HT-29 (cell line): Measurements from ENCODE around the gene BCL7A. TPM values are rescaled to one million over a fixed set of nuclear protein-coding genes. Genes with fewer than 3 reads are reported as not detected.
"Not testable (repeated sequence)": the region's sequence is repeated elsewhere in the genome, so short reads cannot be mapped to it uniquely, and the experiment has no call there.

Source experiments
- DNase-seq: peaks from one replicate; pipeline ENCODE4 v3.0.0-alpha.2; 2015; ENCODE audit warnings: low spot score
- total RNA-seq: library from RNA; depleted of rRNA; stranded (reverse); fragments of >200 nt; shearing (Covaris generic); gene quantifications from 2 replicates; pipeline ENCODE4 v1.2.3, GENCODE V29; 2014

The BCL7A gene
- total RNA-seq, 1 experiment from 2014 or later = 11.0 TPM

DNA sequence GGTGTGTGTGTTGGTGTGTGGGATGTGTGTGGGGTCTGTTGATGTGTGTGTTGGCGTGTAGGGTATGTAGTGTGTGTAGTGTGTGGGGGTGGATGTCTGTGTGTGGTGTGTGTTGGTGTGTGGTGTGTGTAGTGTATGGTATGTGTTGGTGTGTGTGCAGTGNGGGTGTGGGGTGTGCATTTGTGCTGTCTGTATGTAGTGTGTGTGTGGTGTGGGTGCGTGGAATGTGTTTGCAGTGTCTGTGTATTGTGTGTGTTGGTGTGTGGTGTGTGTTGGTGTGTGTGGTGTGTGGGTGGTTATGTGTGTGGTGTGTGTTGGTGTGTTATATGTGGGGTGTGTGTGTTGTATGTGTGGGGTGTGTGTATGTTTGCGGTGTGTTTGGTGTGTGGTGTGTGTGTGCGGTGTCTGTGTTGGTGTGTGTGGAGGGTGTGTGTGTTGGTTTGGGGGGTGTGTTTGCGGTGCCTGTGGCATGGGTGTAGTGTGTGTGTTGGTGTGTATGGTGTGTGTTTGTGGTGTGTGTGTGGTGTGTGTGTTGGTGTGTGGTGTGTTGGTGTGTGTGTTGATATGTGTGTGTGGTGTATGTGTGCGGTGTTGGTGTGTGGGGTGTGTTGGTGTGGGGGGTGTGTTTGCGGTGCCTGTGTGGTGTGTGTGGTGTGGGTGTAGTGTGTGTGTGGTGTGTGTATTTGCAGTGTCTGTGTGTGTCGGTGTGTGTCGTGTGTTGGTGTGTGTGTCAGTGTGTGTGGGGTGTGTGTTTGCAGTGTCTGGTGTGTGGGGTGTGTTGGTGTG is 71.6 kb downstream of the BCL7A start:
- no peak for DNase-seq

GRCh38 chr12:122094137-122094734 is 72.6 kb downstream of the BCL7A start:
- no peak for DNase-seq

DNA sequence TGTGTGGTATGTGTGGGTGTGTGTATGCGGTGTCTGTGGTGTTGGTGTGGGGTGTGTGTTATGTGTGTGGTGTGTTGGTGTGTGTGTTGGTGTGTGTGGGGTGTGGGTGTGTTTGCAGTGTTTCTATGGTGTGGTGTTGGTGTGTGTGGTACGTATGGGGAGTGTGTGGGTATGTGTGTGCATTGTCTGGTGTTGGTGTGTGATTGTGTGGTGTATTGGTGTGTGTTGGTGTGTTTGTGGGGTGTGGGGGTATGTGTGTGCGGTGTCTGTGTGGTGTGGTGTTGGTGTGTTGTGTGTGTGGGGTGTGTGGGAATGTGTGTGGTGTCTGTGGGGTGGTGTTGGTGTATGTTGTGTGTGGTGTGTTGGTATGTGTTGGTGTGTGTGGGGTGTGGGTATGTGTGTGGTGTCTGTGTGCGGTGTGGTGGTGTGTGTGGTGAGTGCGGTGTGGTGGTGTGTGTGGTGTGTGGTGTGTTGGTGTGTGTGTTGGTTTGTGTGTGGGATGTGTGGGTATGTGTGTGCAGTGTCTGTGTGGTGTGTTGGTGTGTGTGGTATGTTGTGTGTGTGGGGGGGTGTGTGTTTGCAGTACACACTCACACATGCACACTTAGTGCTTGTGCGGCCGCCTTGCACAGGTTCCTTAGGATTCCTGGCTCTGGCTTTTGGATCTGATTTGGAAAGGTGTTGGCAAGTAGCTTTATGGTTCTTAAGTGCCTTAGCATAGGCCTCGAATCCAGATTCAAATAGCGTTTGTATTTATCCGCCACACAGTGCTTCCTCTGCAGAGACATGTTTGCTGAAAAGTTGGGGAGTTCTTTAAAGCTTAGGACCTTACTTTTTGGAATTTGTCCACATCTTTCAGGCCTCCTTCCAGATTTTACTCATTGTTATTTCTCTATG is 73.3 kb downstream of the BCL7A start:
- no peak for DNase-seq

GRCh38 chr12:122096014-122096413 is 74.3 kb downstream of the BCL7A start:
- no peak for DNase-seq

- no peak for DNase-seq
Observed at GRCh38 chr12:122096591-122097149, 75.0 kb downstream of the BCL7A start.

DNA sequence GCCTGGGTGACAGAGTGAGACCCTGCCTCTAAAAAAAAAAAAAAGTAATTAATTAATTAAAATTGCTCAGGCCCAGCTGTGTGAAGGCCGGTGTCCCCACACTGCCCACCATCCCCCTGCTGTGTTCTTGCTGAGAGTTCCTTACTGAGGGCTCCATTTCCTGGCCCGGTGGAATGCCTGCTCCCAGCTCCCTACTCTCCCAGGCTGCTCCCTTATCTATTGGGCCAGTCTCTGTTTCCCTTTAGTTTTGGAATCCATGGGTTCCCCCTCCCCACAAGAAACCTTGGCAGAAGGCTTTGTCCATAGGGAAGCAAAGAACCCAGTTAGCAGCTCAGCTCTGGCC is 75.9 kb downstream of the BCL7A start:
- no peak for DNase-seq

DNA sequence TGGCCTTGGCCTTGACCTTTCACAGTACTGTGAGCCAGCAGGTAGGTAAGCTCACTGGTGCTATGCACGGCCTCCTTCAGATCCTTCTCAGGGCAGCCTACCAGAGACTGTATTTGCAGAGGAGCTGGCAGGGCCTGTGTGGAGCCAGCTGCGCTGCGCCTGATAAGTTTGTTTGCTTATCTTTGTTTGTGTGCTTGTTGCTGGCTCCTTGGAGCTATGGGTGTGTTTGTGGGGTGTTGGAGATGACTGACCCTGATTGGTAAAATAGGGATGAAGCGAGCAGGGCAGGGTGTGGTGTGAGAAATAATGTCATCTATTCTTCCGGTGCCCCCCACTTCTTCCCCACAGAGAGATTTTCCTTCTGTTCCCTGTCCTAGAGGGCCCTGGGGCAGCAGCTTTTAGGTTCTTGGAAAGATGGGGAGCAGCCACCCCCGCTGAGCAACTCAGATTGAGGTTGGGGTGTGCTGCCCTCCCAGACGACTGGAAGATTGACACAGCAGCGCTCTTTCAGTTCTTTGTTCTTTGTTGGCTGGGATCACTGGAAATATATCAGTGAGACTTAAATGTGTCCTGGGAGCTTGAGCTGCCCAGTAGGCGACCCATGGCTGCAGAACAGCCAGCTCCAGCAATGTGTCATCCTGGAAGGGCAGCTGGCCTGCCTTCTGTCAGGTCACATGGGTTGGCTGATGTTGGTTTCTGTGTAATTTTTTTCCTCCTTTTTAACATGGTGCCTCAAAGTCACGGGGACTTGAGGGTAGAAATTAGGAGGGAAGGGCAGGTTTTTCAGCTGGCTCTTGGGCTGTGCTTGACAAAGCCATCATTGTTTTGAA is 76.5 kb downstream of the BCL7A start:
- peak; percentile 95 for DNase-seq

DNA sequence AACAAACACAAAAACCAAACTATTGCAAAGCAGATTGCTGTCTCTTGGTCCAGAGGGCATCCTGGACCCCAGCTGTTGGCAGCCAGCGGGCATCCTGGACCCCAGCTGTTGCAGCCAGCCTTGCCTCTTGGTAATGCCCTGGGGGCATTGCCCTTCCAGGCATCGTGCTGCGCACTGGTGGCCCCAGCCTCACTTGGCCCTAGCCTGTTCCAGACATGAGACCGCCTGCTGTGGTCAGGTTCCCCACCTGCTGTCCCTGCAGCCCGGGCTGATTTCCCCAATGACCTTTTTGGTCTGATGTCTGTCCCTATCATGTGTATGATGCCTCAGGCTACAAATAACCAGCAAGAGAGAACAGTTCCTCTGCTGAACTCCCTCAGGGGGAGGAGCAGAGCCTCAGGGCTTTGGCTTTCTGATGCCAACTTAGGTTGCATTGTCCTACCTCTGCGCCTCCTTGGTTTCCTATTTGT is 77.6 kb downstream of the BCL7A start:
- DNase-seq = no peak

DNA sequence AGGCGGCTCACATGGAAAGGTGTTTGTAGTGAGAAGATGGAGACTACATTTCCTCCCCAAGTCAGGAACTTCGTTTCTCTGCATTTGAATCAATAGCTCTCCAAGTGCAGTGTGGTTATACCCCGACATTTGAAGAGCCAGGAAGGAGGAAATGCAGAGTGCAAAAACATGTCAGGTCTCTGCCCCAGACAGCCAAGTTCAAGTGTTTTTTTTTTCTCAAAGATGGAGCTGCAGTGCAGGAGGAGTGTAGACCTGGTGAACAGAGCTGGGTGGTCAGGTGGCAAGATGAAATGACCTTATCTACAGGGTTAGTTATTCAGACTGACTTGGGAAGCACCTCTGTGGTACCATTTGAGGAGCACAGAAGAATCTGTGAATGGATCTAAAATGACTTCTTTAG is 78.2 kb downstream of the BCL7A start:
- DNase-seq = no peak

GRCh38 chr12:122100568-122100967 is 78.9 kb downstream of the BCL7A start:
- no peak for DNase-seq

GRCh38 chr12:122102331-122102730 is 80.6 kb downstream of the BCL7A start:
- DNase-seq = no peak

DNA sequence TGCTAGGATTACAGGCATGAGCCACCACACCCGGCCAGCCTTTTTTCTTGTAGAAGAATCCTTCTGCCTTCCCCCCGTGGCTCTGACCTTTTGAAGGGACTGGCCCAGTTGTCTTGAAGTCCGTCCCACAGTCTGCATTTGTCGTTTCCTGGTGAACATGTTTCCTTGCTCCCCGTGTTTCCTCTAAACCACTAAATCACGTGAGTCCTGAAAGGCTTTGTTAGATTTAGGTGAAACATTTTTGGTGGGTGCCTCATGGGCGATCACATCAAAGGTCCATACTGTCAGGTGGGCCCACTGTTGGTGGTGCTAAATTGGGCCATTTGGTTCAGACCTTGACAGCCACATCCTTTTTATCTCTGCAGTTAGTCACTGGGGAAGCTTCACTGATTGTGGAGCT is 83.2 kb downstream of the BCL7A start:
- no peak for DNase-seq

DNA sequence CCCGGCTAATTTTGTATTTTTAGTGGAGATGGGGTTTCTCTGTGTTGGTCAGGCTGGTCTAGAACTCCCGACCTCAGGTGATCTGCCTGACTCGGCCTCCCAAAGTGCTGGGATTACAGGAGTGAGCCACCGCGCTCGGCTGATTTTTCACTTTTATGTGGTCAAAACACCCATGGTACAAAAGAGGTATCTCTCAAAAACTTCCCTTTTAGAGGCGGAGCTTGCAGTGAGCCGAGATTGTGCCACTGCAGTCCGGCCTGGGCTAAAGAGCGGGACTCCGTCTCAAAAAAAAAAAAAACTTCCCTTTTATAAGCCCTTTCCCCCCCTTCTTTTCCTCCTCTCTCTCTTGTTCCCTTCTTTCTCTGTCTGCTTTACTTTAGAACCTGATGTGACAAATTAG is 83.8 kb downstream of the BCL7A start:
- DNase-seq = not testable (repeated sequence)

GRCh38 chr12:122106843-122107242 is 85.2 kb downstream of the BCL7A start:
- no peak for DNase-seq

- no peak for DNase-seq
Observed at GRCh38 chr12:122107261-122107660, 85.6 kb downstream of the BCL7A start.

- peak; percentile 91 for DNase-seq
Observed at GRCh38 chr12:122111089-122111641, 89.5 kb downstream of the BCL7A start.
